Neural cell (in vitro differentiated cells): ENCODE results near the gene DCTD. TPM values are rescaled to one million over a fixed set of nuclear protein-coding genes. Genes with fewer than 3 reads are reported as not detected.
A peak's percentile ranks its signal among the peaks of the same experiment; 100 is the strongest.

Experiments
- H2AFZ ChIP-seq: fragments of 200-600, 300-800 bp; sonication (generic), shearing (Covaris generic); 2 replicates; pipeline ENCODE4 v1.6.0; 2014; ENCODE audit warnings: low read depth, mild to moderate bottlenecking, antibody characterized with exemption, low read length, moderate library complexity
- H3F3A ChIP-seq: fragments of 200-600 bp; shearing (Covaris generic); 2 replicates; pipeline ENCODE4 v1.6.1; 2016; ENCODE audit warnings: mild to moderate bottlenecking, moderate library complexity, mixed read lengths, antibody characterized with exemption, low read length; ENCODE audit not compliant: insufficient read depth, poor library complexity, severe bottlenecking
- H3K27ac ChIP-seq: fragments of 200-600, 300-800 bp; sonication (generic), shearing (Covaris generic); 2 replicates; pipeline ENCODE4 v1.5.1; 2014; ENCODE audit warnings: mild to moderate bottlenecking, low read length, moderate library complexity
- H3K27me3 ChIP-seq: fragments of 300-800, 200-600 bp; sonication (generic), shearing (Covaris generic); 2 replicates; pipeline ENCODE4 v1.6.0; 2014; ENCODE audit warnings: mild to moderate bottlenecking, low read depth, low read length, moderate library complexity; ENCODE audit not compliant: insufficient read depth
- H3K36me3 ChIP-seq: fragments of 300-800, 200-600 bp; sonication (generic), shearing (Covaris generic); 2 replicates; pipeline ENCODE4 v1.5.1; 2014; ENCODE audit warnings: mild to moderate bottlenecking, antibody characterized with exemption, low read length, moderate library complexity; ENCODE audit not compliant: insufficient read depth
- H3K4me2 ChIP-seq: fragments of 300-800, 200-600 bp; sonication (generic), shearing (Covaris generic); 2 replicates; pipeline ENCODE4 v1.6.0; 2014; ENCODE audit warnings: mild to moderate bottlenecking, low read length
- H3K4me3 ChIP-seq: fragments of 300-800, 200-600 bp; sonication (generic), shearing (Covaris generic); 2 replicates; pipeline ENCODE4 v1.5.1; 2014; ENCODE audit warnings: mild to moderate bottlenecking, low read length, moderate library complexity
- H3K79me2 ChIP-seq: fragments of 200-600 bp; shearing (Covaris generic); replicated peaks from 2 replicates; pipeline ENCODE4 v1.6.0; 2014; ENCODE audit warnings: mild to moderate bottlenecking, low read length, moderate library complexity; ENCODE audit not compliant: insufficient read depth
- H3K9ac ChIP-seq: fragments of 300-800, 200-600 bp; sonication (generic), shearing (Covaris generic); 2 replicates; pipeline ENCODE4 v1.6.1; 2016; ENCODE audit warnings: mild to moderate bottlenecking, low read length, mixed read lengths
- H3K9me2 ChIP-seq: fragments of 200-600 bp; shearing (Covaris generic); 2 replicates; pipeline ENCODE4 v1.6.1; 2016; ENCODE audit warnings: mild to moderate bottlenecking, low read length, mixed read lengths; ENCODE audit not compliant: insufficient read depth
- H3K9me3 ChIP-seq: fragments of 200-600, 300-800 bp; sonication (generic), shearing (Covaris generic); 2 replicates; pipeline ENCODE4 v1.6.1; 2016; ENCODE audit warnings: mild to moderate bottlenecking, mixed run types, low read length, moderate library complexity, mixed read lengths
- H4K20me1 ChIP-seq: fragments of 200-600 bp; shearing (Covaris generic); 2 replicates; pipeline ENCODE4 v1.6.1; 2016; ENCODE audit warnings: mild to moderate bottlenecking, mixed run types; ENCODE audit not compliant: insufficient read depth
- EP300 ChIP-seq: fragments of 450-650 bp; conservative IDR thresholded peaks from 2 replicates; pipeline ENCODE4 v1.6.1; 2014; ENCODE audit warnings: antibody characterized with exemption, mild to moderate bottlenecking, moderate library complexity; ENCODE audit not compliant: poor library complexity, severe bottlenecking
- EZH2 ChIP-seq: fragments of 200-600, 300-800 bp; shearing (Covaris generic), sonication (generic); IDR thresholded peaks from 2 replicates; pipeline ENCODE4 v1.6.1; 2014; ENCODE audit warnings: antibody characterized with exemption, low read length, borderline replicate concordance, mild to moderate bottlenecking; ENCODE audit not compliant: insufficient read depth, poor library complexity, severe bottlenecking
- MXI1 ChIP-seq: fragments of 450-650 bp; conservative IDR thresholded peaks from 2 replicates; pipeline ENCODE4 v1.6.1; 2014; ENCODE audit warnings: antibody characterized with exemption, mild to moderate bottlenecking; ENCODE audit not compliant: poor library complexity, severe bottlenecking
- POLR2AphosphoS5 ChIP-seq: IDR thresholded peaks from 2 replicates; pipeline ENCODE4 v1.6.1; 2012
- RAD21 ChIP-seq: fragments of 450-650 bp; conservative IDR thresholded peaks from 2 replicates; pipeline ENCODE4 v1.6.1; 2014; ENCODE audit warnings: antibody characterized with exemption, mild to moderate bottlenecking, moderate library complexity
- SMC3 ChIP-seq: fragments of 450-650 bp; conservative IDR thresholded peaks from 2 replicates; pipeline ENCODE4 v1.6.1; 2014; ENCODE audit warnings: antibody characterized with exemption, mild to moderate bottlenecking, moderate library complexity; ENCODE audit not compliant: poor library complexity
- TAF1 ChIP-seq: IDR thresholded peaks from 2 replicates; pipeline ENCODE4 v1.6.1; 2012; ENCODE audit warnings: low read depth
- polyA plus RNA-seq: library from polyadenylated mRNA; depleted of rRNA; stranded (reverse); fragments of >200 nt; gene quantifications from 2 replicates; pipeline ENCODE4 v1.2.3, GENCODE V29; 2014
- TF ChIP-seq, protein P1 (sequence below): fragments of 450-650 bp; IDR thresholded peaks from 2 replicates; pipeline ENCODE4 v1.5.1; 2014; ENCODE audit warnings: antibody characterized with exemption, mild to moderate bottlenecking, moderate library complexity; ENCODE audit not compliant: poor library complexity, severe bottlenecking
- TF ChIP-seq, protein P2 (sequence below): IDR thresholded peaks from 2 replicates; pipeline ENCODE4 v1.6.1; 2012; ENCODE audit warnings: borderline replicate concordance

Gene DCTD
- polyA plus RNA-seq, 1 donor from 2014 or later: 26.4 TPM

DNA sequence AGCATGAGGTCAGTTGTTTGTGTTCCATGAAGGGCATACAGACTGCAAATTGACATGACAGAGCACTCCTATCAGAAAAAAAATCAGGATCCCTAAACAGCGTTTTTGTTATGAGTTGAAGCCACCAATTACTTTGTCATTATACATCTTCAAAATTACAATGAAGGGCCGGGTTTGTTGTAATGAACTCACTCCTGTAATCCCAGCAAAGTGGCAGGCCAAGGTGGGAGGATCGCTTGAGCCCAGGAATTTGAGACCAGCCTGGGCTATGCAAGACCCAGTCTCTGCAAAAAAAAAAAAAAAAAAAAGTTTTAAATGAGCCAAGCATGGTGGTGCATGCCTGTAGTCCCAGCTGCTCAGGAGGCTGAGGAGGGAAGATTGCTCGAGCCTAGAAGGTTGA, 3.5 kb upstream of the DCTD start:
- H3K27ac ChIP-seq: peak overlapping the region; percentile 76
- H3K9ac ChIP-seq: no peak overlapping the region
- no peaks in the 10 kb centered on the region for H3K79me2 ChIP-seq
- H3F3A ChIP-seq: no peaks in the 10 kb centered on the region
- H3K4me3 ChIP-seq: no peak overlapping the region
- no peaks in the 10 kb centered on the region for H3K27me3 ChIP-seq
- no peak overlapping the region for H2AFZ ChIP-seq
- H3K9me3 ChIP-seq: no peaks in the 10 kb centered on the region
- H4K20me1 ChIP-seq: no peaks in the 10 kb centered on the region
- H3K36me3 ChIP-seq: no peaks in the 10 kb centered on the region
- no peaks in the 10 kb centered on the region for H3K9me2 ChIP-seq
- H3K4me2 ChIP-seq: no peak overlapping the region
- no peak for TF ChIP-seq RAD21
- TF ChIP-seq, protein P1, sequence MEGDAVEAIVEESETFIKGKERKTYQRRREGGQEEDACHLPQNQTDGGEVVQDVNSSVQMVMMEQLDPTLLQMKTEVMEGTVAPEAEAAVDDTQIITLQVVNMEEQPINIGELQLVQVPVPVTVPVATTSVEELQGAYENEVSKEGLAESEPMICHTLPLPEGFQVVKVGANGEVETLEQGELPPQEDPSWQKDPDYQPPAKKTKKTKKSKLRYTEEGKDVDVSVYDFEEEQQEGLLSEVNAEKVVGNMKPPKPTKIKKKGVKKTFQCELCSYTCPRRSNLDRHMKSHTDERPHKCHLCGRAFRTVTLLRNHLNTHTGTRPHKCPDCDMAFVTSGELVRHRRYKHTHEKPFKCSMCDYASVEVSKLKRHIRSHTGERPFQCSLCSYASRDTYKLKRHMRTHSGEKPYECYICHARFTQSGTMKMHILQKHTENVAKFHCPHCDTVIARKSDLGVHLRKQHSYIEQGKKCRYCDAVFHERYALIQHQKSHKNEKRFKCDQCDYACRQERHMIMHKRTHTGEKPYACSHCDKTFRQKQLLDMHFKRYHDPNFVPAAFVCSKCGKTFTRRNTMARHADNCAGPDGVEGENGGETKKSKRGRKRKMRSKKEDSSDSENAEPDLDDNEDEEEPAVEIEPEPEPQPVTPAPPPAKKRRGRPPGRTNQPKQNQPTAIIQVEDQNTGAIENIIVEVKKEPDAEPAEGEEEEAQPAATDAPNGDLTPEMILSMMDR: no peak
- TF ChIP-seq EZH2: no peak
- TF ChIP-seq POLR2AphosphoS5: no peak
- TF ChIP-seq, protein P2, sequence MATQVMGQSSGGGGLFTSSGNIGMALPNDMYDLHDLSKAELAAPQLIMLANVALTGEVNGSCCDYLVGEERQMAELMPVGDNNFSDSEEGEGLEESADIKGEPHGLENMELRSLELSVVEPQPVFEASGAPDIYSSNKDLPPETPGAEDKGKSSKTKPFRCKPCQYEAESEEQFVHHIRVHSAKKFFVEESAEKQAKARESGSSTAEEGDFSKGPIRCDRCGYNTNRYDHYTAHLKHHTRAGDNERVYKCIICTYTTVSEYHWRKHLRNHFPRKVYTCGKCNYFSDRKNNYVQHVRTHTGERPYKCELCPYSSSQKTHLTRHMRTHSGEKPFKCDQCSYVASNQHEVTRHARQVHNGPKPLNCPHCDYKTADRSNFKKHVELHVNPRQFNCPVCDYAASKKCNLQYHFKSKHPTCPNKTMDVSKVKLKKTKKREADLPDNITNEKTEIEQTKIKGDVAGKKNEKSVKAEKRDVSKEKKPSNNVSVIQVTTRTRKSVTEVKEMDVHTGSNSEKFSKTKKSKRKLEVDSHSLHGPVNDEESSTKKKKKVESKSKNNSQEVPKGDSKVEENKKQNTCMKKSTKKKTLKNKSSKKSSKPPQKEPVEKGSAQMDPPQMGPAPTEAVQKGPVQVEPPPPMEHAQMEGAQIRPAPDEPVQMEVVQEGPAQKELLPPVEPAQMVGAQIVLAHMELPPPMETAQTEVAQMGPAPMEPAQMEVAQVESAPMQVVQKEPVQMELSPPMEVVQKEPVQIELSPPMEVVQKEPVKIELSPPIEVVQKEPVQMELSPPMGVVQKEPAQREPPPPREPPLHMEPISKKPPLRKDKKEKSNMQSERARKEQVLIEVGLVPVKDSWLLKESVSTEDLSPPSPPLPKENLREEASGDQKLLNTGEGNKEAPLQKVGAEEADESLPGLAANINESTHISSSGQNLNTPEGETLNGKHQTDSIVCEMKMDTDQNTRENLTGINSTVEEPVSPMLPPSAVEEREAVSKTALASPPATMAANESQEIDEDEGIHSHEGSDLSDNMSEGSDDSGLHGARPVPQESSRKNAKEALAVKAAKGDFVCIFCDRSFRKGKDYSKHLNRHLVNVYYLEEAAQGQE: no peak
- TF ChIP-seq EP300: no peak
- TF ChIP-seq SMC3: no peak
- TF ChIP-seq MXI1: no peak
- no peak for TF ChIP-seq TAF1

DNA sequence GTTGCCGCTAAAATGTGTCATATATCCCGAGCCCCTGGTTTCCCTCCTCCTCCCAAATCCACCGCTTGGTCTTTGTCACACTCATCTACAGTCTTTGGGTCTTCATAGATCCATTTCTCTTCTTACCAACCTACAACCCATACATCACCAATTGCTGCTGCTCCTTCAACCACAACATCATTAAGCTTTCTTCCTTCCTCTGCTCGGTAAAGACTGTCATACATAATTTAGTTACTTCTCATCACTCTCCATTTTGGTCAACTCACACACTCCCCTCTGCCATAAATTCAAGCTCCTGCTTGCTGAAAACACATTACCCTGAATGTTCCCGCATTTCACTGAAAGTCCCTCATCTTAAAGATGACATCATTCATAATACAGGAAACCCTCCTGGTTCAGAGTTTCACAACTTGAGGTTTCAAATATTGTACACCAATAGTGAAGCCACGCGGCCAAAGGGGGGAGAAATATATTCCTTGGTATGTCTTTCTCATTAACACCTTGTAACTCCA, 1.7 kb upstream of the DCTD start:
- no peaks in the 10 kb centered on the region for H3K36me3 ChIP-seq
- H3K4me3 ChIP-seq: no peak overlapping the region
- no peak overlapping the region for H3K9ac ChIP-seq
- no peaks in the 10 kb centered on the region for H3K9me3 ChIP-seq
- H3K27me3 ChIP-seq: no peaks in the 10 kb centered on the region
- TF ChIP-seq RAD21 (no peak), EP300 (no peak), POLR2AphosphoS5 (no peak)
- TF ChIP-seq, protein P2: no peak
- H3K9me2 ChIP-seq: no peaks in the 10 kb centered on the region
- H3K79me2 ChIP-seq: no peaks in the 10 kb centered on the region
- no peak overlapping the region for H2AFZ ChIP-seq
- no peak overlapping the region for H3K27ac ChIP-seq
- no peaks in the 10 kb centered on the region for H3F3A ChIP-seq
- H3K4me2 ChIP-seq: no peak overlapping the region
- no peaks in the 10 kb centered on the region for H4K20me1 ChIP-seq
